Ishikawa (cell line): ENCODE results near the gene DMBX1.

Experiments
- CEBPB ChIP-seq: IDR thresholded peaks from 2 replicates; pipeline ENCODE4 v1.6.1; 2012
- CREB1 ChIP-seq: IDR thresholded peaks from 2 replicates; pipeline ENCODE4 v1.6.1; 2012; ENCODE audit warnings: low read depth
- EGR1 ChIP-seq: IDR thresholded peaks from 2 replicates; pipeline ENCODE4 v1.6.1; 2012
- EP300 ChIP-seq: IDR thresholded peaks from 2 replicates; pipeline ENCODE4 v1.6.1; 2012; ENCODE audit warnings: borderline replicate concordance
- FOXM1 ChIP-seq: IDR thresholded peaks from 2 replicates; pipeline ENCODE4 v1.6.1; 2012; ENCODE audit warnings: low read depth, borderline replicate concordance
- MAX ChIP-seq: IDR thresholded peaks from 2 replicates; pipeline ENCODE4 v1.6.1; 2012
- NFIC ChIP-seq: IDR thresholded peaks from 2 replicates; pipeline ENCODE4 v1.6.1; 2012
- RAD21 ChIP-seq: IDR thresholded peaks from 2 replicates; pipeline ENCODE4 v1.6.1; 2012; ENCODE audit warnings: low read depth
- REST ChIP-seq: IDR thresholded peaks from 2 replicates; pipeline ENCODE4 v1.6.1; 2012; ENCODE audit warnings: low read depth, mild to moderate bottlenecking
- TAF1 ChIP-seq: IDR thresholded peaks from 2 replicates; pipeline ENCODE4 v1.6.1; 2012; ENCODE audit warnings: low read depth, mild to moderate bottlenecking
- TEAD4 ChIP-seq: IDR thresholded peaks from 2 replicates; pipeline ENCODE4 v1.6.1; 2012
- YY1 ChIP-seq: IDR thresholded peaks from 2 replicates; pipeline ENCODE4 v1.6.1; 2012; ENCODE audit warnings: low read depth
- ZBTB7A ChIP-seq: IDR thresholded peaks from 2 replicates; pipeline ENCODE4 v1.6.1; 2012; ENCODE audit warnings: low read depth

GRCh38 chr1:46522969-46523320 lies 33.3 kb downstream of the DMBX1 start:
- TF ChIP-seq TAF1 (no peak), CREB1 (no peak), MAX (no peak), TEAD4 (no peak), REST (no peak), EP300 (no peak), YY1 (no peak; the same call in 1 of the 2 replicates), ZBTB7A (no peak), EGR1 (no peak), RAD21 (no peak), NFIC (no peak), CEBPB (no peak), FOXM1 (no peak)
